SH-SY5Y (cell line): Measurements from ENCODE around the gene ABCB10.

Source experiments
- GATA2 ChIP-seq: IDR thresholded peaks from 2 replicates; pipeline ENCODE4 v1.6.1; 2011; ENCODE audit warnings: mild to moderate bottlenecking, low read depth, low read length
- GATA3 ChIP-seq: IDR thresholded peaks from 2 replicates; pipeline ENCODE4 v1.6.1; 2011; ENCODE audit warnings: low read depth, mild to moderate bottlenecking, low read length, moderate library complexity

- no peak for TF ChIP-seq GATA3
- no peak for TF ChIP-seq GATA2
Measured at GRCh38 chr1:229526695-229527094, 31.8 kb downstream of the ABCB10 start.
